NCI-H2227 (cell line): ENCODE results near the gene TPO.
"Not testable (repeated sequence)": the region's sequence is repeated elsewhere in the genome, so short reads cannot be mapped to it uniquely, and the experiment has no call there.

ENCODE experiments used
- DNase-seq: peaks from one replicate; lab custom pipeline; 2025; ENCODE audit not compliant: unreplicated experiment; lab: John Stamatoyannopoulos, UW

Gene TPO

GRCh38 chr2:1482253-1482675, 69.0 kb downstream of the TPO start:
- DNase-seq, result no peak

DNA sequence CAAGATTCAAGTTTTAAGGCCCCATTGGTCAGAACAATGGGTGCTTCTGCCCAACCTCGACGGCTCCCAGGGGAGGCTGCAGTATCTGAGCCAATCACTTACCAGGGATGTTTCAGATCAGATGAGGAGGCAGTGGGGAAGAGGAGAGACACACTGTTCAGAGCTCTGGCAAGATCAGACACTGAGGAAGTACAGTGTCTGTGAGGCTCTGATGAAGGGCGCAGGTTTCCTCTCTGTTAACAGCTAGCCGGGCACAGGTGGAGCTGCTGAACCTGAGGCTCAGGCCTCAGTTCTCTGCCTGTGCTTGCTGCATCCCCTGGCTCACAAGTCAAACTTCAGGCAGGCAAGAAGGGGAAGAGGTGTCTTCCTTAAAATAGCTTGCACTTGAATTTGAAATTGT, 69.7 kb downstream of the TPO start:
- DNase-seq, result no peak

GRCh38 chr2:1483551-1483950, 70.3 kb downstream of the TPO start:
- DNase-seq, result no peak

DNA sequence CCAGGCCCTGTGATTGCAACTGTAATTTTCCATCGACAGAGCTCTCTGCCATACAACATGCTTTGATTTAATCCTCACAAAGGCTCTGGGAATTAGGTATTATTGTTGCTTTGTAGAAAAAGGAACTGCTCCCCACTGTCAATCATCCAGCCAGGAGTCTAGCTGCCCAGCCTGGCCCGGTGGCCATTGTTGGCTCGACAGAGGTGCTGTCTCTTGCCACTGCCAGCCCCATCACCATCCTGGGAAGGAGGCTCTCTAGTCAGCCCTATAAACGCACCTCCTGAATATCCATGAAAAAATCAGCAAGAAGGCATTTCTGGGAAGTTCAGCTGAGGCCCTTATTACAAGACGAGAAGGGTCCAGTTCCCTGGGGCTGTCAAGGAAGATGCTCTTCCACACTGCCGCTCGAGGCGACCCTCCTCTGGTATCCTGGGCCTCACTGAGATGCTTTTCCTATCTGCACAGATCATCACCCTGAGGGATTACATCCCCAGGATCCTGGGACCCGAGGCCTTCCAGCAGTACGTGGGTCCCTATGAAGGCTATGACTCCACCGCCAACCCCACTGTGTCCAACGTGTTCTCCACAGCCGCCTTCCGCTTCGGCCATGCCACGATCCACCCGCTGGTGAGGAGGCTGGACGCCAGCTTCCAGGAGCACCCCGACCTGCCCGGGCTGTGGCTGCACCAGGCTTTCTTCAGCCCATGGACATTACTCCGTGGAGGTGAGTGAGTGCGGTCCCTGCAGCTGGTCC, 71.0 kb downstream of the TPO start:
- DNase-seq, result no peak

DNA sequence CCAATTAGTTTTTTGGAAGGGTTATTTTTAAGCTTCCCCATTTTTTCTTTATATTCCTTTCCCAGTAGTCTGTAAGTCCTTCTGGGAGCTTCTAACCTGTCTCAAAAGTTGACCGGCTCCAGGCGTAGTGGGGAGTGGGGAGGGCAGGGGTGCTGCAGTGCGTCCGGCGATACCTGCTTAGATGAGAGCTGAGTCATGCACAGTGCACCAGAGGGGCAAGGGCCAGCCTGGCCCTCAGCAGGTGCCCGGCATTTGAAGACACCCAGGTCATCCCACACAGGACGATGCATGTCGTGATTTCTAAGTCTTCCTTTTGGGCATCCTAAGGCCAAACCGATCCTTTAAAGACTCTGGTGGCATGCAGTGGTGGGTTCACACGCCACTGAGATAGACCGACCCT, 73.4 kb downstream of the TPO start:
- no peak for DNase-seq

DNA sequence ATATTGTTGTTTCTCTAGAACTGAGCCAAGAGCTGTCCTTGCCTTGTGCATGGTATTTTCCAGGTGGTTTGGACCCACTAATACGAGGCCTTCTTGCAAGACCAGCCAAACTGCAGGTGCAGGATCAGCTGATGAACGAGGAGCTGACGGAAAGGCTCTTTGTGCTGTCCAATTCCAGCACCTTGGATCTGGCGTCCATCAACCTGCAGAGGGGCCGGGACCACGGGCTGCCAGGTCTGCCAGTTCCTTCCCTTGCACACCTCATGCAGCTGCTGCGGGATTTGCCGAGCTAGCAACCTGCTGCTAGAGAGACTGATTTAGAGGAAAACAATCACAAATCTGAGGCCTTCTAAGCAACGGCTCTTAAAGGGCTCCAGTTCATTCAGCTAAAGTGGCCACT, 74.5 kb downstream of the TPO start:
- DNase-seq, result no peak

GRCh38 chr2:1488181-1488671, 75.0 kb downstream of the TPO start:
- DNase-seq, result no peak

- DNase-seq, result no peak
Measured at GRCh38 chr2:1488851-1489250, 75.6 kb downstream of the TPO start.

DNA sequence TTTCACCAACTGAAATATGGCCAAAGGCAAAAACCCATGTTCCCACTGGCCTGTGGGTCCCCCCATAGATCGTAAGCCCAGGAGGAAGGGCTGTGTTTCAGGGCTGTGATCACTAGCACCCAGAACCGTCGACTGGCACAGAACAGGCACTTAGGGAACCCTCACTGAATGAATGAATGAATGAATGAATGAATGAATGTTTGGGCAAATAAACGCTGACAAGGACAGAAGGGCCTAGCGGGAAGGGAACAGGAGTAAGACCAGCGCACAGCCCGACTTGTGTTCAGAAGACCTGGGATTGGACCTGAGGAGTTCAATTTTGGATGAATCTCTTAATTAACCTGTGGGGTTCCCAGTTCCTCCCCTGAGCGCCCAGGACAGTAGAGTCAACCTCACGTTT, 76.2 kb downstream of the TPO start:
- no peak for DNase-seq

DNA sequence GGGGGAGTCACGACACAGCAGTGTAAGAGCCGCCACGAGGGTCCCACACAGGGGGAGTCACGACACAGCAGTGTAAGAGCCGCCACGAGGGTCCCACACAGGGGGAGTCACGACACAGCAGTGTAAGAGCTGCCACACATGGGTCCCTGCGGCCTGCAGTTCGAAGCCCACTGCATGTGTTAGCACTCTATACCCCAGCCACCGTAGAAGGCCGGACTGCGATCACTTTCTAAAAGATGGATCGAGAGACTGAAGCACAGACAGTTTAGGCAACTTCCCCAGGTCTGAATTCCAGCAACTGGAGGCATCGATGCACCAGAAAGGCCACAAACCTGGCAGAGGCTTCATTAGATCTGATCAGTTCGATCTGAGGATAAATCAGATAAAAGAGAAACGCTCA, 77.1 kb downstream of the TPO start:
- not testable (repeated sequence) for DNase-seq

- no peak for DNase-seq
Measured at GRCh38 chr2:1491751-1492150, 78.5 kb downstream of the TPO start.

- DNase-seq, result not testable (repeated sequence)
Measured at GRCh38 chr2:1492231-1492630, 79.0 kb downstream of the TPO start.

- no peak for DNase-seq
Measured at GRCh38 chr2:1492711-1493430, 79.6 kb downstream of the TPO start.

- DNase-seq, result no peak
Measured at GRCh38 chr2:1493431-1494126, 80.3 kb downstream of the TPO start.

GRCh38 chr2:1494257-1494656, 81.0 kb downstream of the TPO start:
- no peak for DNase-seq

DNA sequence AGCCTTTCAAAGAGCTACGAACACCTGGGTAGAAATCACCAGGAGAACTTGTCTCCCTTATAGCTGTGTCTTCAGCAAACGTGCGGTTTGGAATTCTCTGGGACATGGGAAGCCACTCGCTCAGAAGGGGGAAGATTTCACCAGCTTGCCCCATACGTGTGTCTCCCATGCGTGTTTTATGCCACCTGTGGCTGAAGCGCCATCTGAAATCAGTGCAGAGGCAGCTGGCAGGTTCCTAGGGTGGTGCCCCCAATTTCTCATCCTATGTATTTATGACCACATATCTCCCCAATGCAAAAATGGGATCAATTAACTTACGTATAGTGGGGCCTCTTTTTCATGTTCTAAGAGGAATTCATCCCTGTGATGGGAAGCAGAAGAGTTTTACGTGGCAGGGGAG, 81.6 kb downstream of the TPO start:
- DNase-seq, result no peak

DNA sequence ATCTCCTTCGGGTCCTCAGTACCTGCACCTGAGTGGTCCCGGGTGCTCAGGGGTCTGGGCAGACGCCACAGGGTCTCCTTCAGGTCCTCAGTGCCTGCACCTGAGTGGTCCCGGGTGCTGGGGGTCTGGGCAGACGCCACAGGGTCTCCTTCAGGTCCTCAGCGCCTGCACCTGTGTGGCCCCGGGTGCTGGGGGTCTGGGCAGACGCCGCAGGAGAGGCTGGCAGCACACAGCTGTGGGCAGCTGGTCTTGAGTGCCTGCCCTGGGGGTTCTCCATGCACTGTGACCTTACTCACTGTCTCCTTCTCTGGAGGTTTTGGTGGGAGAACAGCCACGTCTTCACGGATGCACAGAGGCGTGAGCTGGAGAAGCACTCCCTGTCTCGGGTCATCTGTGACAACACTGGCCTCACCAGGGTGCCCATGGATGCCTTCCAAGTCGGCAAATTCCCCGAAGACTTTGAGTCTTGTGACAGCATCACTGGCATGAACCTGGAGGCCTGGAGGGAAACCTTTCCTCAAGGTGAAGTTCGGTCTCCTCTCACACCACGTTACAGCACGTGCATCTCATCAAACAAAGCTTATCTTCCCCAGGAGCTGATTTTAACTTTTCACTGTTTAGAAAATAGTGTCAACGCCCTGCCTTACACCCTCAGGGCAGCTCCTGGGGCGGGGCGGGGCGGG, 82.6 kb downstream of the TPO start:
- DNase-seq, result no peak

DNA sequence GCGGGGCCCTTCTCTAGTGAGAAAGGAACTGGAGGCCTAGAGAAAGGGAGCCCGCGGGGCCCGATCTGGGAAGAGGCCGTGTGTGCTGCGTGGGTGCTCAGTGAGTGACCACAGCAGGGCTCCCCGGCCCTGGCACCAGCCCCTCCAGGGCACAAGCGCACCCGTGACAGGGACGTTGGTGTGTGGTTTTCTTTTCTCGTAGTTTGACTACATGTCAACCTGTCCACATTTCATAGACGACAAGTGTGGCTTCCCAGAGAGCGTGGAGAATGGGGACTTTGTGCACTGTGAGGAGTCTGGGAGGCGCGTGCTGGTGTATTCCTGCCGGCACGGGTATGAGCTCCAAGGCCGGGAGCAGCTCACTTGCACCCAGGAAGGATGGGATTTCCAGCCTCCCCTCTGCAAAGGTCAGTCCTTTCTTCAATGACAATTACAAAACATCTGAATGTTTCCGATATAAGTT, 83.1 kb downstream of the TPO start:
- no peak for DNase-seq

DNA sequence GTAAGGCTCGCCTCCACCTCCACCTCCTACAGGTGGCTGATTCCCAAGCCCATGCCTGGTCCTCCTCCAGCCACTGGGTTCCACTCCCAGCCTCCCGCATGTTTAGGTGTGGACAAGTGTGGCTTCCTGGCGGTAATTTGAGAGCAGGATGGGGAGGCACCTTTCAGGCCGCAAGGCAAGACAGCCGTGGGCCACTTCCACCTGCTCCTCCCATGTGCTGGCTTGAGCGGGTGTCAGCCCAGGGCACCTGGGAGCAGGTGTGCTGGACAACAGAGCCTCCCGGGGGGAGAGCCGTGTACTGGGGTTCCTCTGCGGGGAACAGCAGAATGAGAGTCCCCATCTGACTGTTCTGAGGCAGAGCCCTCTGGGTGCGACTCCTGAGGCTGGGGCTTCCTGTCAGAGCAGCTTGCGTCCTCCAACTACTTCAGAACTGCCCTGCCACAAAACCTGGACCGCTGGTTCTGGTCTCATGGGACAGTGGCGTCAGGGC, 83.9 kb downstream of the TPO start:
- DNase-seq, result no peak

DNA sequence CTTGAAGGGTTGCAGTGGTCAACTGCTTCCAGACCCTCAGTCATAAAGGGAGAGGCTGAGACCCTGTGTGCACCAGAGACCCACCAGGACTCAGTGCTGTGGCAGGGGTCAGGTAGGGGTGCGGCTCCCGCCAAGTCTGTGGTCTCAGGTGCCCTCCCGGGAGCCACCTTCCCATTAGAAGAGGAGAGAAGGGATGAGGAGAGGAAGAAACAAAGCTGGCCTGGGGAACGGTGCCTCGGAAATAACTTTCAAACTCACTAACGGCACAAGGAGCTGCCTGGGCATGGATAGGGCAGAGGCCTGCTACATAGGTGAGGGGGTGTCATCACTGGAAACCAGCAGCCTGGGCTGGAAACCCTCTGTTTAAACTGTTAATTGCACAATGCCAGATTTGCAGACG, 84.9 kb downstream of the TPO start:
- no peak for DNase-seq
